Natural killer cell (primary cell): ENCODE results near the gene PLD4. TPM values are rescaled to one million over a fixed set of nuclear protein-coding genes. Genes with fewer than 3 reads are reported as not detected.

Experiments
- ATAC-seq, 3 donors: fragments of 150-1000 bp in 2 of 3; fragments of 200-7000 bp in 1 of 3; cut with Tn5 transposase; 1 replicate in 1 of 3; 2 replicates in 2 of 3; pipeline ENCODE4 v1.10.0; 2021; ENCODE audit warnings: mild to moderate bottlenecking in 2 of 3, moderate library complexity in 2 of 3
- DNase-seq, 2 donors: peaks; one replicate each; pipeline versions ENCODE4 v3.0.0 to v3.0.0-alpha.2; 2013 to 2021; ENCODE audit warnings: mixed read lengths in 1 of 2
- H3K27ac ChIP-seq: one replicate; pipeline ENCODE4 v1.5.1; 2013; ENCODE audit warnings: mild to moderate bottlenecking, low read length
- H3K27me3 ChIP-seq: one replicate; pipeline ENCODE4 v1.6.1; 2013; ENCODE audit warnings: low read length; ENCODE audit not compliant: control insufficient read depth, insufficient read depth
- H3K36me3 ChIP-seq: one replicate; pipeline ENCODE4 v1.6.1; 2013; ENCODE audit warnings: low read length; ENCODE audit not compliant: control insufficient read depth, insufficient read depth
- H3K4me1 ChIP-seq: one replicate; pipeline ENCODE4 v1.6.1; 2013; ENCODE audit warnings: low read length; ENCODE audit not compliant: control insufficient read depth, insufficient read depth
- H3K4me3 ChIP-seq: one replicate; pipeline ENCODE4 v1.5.1; 2013; ENCODE audit warnings: low read length
- H3K9me3 ChIP-seq: one replicate; pipeline ENCODE4 v1.6.1; 2013; ENCODE audit warnings: low read length; ENCODE audit not compliant: control insufficient read depth, insufficient read depth
- H3K27ac Mint-ChIP-seq, 2 donors: one replicate each; pipeline ENCODE4 v1.8.0; 2022; ENCODE audit warnings: mild to moderate bottlenecking in 2 of 2, mixed read lengths in 2 of 2, moderate library complexity in 1 of 2
- H3K27me3 Mint-ChIP-seq, 2 donors: one replicate each; pipeline ENCODE4 v1.8.0; 2022; ENCODE audit warnings: low read depth in 2 of 2, mixed read lengths in 2 of 2
- H3K36me3 Mint-ChIP-seq: one replicate; pipeline ENCODE4 v1.8.0; 2022; ENCODE audit warnings: mixed read lengths
- H3K4me1 Mint-ChIP-seq, 2 donors: one replicate each; pipeline ENCODE4 v1.8.0; 2022; ENCODE audit warnings: mixed read lengths in 2 of 2
- H3K4me3 Mint-ChIP-seq: one replicate; pipeline ENCODE4 v1.8.0; 2022; ENCODE audit warnings: mild to moderate bottlenecking, moderate library complexity, mixed read lengths
- H3K9me3 Mint-ChIP-seq, 2 donors: one replicate each; pipeline ENCODE4 v1.8.0; 2022; ENCODE audit warnings: mixed read lengths in 2 of 2
- CTCF ChIP-seq: fragments of 200-600 bp; IDR thresholded peaks from one replicate; pipeline ENCODE4 v1.8.0; 2022; ENCODE audit warnings: antibody characterized with exemption
- WGBS: methylation state at CpG from one replicate; pipeline ENCODE4 v1.1.7; 2013; ENCODE audit warnings: missing lambda C conversion rate; ENCODE audit not compliant: insufficient coverage; 5-methylcytosine and 5-hydroxymethylcytosine counted together
- intact Hi-C: fragments of 100-400 bp; cut with micrococcal nuclease; formaldehyde crosslinking; loops from one replicate; pipeline ENCODE4 v1.14.2; 2022
- total RNA-seq, 4 donors: library from RNA; stranded (reverse); fragments of 120-200 nt in 1 of 4; gene quantifications; one replicate each; pipeline versions ENCODE4 v1.2.3 to v1.2.4, GENCODE V29; 2013 to 2022

PLD4 gene
- total RNA-seq, 3 donors from 2014 or later (not counting 1 experiment from before 2014, with no cell fraction given): 1.7 to 7.2 (median 2.9) TPM

DNA sequence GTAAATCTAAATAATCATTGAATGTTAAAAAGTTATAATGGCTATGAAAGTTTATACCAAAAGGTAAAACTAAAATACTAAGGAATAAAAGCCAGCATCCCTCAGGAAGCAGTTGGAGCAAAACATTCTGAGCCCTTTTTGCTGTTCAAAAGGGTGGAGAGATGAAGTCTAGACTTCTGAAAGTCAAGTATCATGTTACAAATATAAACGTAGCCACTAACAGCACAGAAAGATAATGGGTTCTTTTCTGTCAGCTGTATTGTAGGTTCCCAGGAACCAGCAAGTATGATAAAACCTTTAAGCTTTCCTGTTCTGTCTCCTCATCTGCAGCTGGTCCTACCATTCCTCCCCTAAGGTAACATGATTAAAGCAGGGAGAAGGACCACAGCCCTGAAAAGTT is 16.4 kb upstream of the PLD4 start:
- peaks cover 2 to 3% of the 10 kb centered on the region in 2 donors for H3K9me3 Mint-ChIP-seq
- no peak for ATAC-seq
- no peaks in the 10 kb centered on the region for H3K27me3 ChIP-seq
- DNase-seq: no peak
- H3K9me3 ChIP-seq: peaks cover 13% of the 10 kb centered on the region
- intact Hi-C loops: no loop called here
- H3K4me1 Mint-ChIP-seq: no peaks in the 10 kb centered on the region
- 36% methylated on average over 1 of the region's 1 CpG for WGBS
- H3K27ac ChIP-seq: no peak overlapping the region
- no peaks in the 10 kb centered on the region for H3K4me1 ChIP-seq
- TF ChIP-seq CTCF: no peak
- H3K36me3 ChIP-seq: no peaks in the 10 kb centered on the region
- H3K4me3 ChIP-seq: no peak overlapping the region
- H3K4me3 Mint-ChIP-seq: no peak overlapping the region
- H3K27ac Mint-ChIP-seq: no peak overlapping the region
- H3K36me3 Mint-ChIP-seq: no peaks in the 10 kb centered on the region
- H3K27me3 Mint-ChIP-seq: peaks cover 30 to 49% of the 10 kb centered on the region in 2 donors

- Histone ChIP-seq H3K27ac (no peak overlapping the region), H3K36me3 (no peaks in the 10 kb centered on the region), H3K4me3 (no peak overlapping the region), H3K9me3 (peaks cover 13% of the 10 kb centered on the region), H3K4me1 (no peaks in the 10 kb centered on the region), H3K27me3 (no peaks in the 10 kb centered on the region)
- H3K9me3 Mint-ChIP-seq: peaks cover 2 to 3% of the 10 kb centered on the region in 2 donors
- no peak overlapping the region for H3K4me3 Mint-ChIP-seq
- 88% methylated on average over 3 of the region's 3 CpGs for WGBS
- no peak for TF ChIP-seq CTCF
- no peaks in the 10 kb centered on the region for H3K36me3 Mint-ChIP-seq
- H3K27me3 Mint-ChIP-seq: peaks cover 21 to 40% of the 10 kb centered on the region in 2 donors
- H3K4me1 Mint-ChIP-seq: no peaks in the 10 kb centered on the region
- H3K27ac Mint-ChIP-seq: no peak overlapping the region
- ATAC-seq (no peak), DNase-seq (no peak)
- intact Hi-C loops: no loop called here
Measured at GRCh38 chr14:104912053-104912452, 12.6 kb upstream of the PLD4 start.

DNA sequence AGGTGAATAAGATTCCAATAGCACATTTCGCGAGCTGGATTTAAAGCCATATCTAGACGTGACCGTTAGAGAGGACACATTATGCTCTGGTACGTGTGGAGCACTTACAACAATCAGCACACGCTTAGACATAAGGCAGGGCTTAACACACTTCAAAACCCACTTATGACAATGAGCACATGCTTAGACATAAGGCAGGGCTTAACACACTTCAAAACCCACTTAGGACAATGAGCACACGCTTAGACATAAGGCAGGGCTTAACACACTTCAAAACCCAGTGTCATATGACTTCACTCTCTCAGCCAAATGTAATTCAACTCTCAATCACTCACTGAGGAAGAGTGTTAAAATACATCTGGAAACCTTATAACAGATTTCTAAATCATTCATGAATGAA is 11.2 kb upstream of the PLD4 start:
- H3K27ac Mint-ChIP-seq: no peak overlapping the region
- H3K4me1 Mint-ChIP-seq: no peaks in the 10 kb centered on the region
- Histone ChIP-seq H3K9me3 (peaks cover 13% of the 10 kb centered on the region), H3K36me3 (no peaks in the 10 kb centered on the region), H3K4me3 (no peak overlapping the region), H3K27me3 (no peaks in the 10 kb centered on the region), H3K4me1 (no peaks in the 10 kb centered on the region), H3K27ac (no peak overlapping the region)
- no peak for DNase-seq
- H3K27me3 Mint-ChIP-seq: peaks cover 16 to 26% of the 10 kb centered on the region in 2 donors
- ATAC-seq: no peak
- no peak for TF ChIP-seq CTCF
- 97% methylated on average over 7 of the region's 7 CpGs for WGBS
- H3K4me3 Mint-ChIP-seq: no peak overlapping the region
- peaks cover 2 to 3% of the 10 kb centered on the region in 2 donors for H3K9me3 Mint-ChIP-seq
- intact Hi-C loops: no loop called here
- no peaks in the 10 kb centered on the region for H3K36me3 Mint-ChIP-seq

DNA sequence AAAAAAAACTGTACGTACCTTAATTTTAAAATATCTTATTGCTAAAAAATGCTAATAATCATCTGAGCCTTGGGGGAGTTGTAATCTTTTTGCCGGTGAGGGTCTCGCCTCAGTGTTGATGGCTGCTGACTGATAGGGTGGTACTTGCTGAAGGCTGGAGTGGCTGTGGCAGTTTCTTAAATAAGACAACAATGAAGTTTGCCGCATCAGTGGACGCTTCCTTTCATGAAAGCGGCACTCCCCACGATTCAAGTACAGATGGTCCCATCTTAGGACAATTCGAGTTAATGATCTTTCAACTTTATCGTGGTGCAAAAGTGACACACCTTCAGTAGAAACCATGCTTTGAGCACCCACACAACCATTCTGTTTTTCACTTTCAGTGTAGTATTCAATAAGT is 7.6 kb upstream of the PLD4 start:
- no peak for TF ChIP-seq CTCF
- no peak overlapping the region for H3K27ac Mint-ChIP-seq
- no peaks in the 10 kb centered on the region for H3K36me3 ChIP-seq
- intact Hi-C loops: no loop called here
- H3K9me3 ChIP-seq: peaks cover 4% of the 10 kb centered on the region
- 90% methylated on average over 8 of the region's 9 CpGs for WGBS
- no peaks in the 10 kb centered on the region for H3K4me1 Mint-ChIP-seq
- no peaks in the 10 kb centered on the region for H3K4me1 ChIP-seq
- no peak overlapping the region for H3K27ac ChIP-seq
- H3K27me3 Mint-ChIP-seq: peaks cover 14 to 19% of the 10 kb centered on the region in 2 donors
- no peaks in the 10 kb centered on the region for H3K36me3 Mint-ChIP-seq
- ATAC-seq (no peak), DNase-seq (no peak)
- no peaks in the 10 kb centered on the region for H3K27me3 ChIP-seq
- peaks cover 0 to under 1% of the 10 kb centered on the region in 2 donors for H3K9me3 Mint-ChIP-seq
- no peak overlapping the region for H3K4me3 ChIP-seq
- H3K4me3 Mint-ChIP-seq: no peak overlapping the region
